ENCODE data around the gene GLYR1.

GRCh38 chr16:4892361-4893102 is 45.4 kb upstream of the GLYR1 start:
- TF ChIP-seq RAD21 (conservative IDR thresholded peaks at IDR 0.05) (no peak), CTCF (IDR thresholded peaks at IDR 0.05; ENCODE audit: poor library complexity, severe bottlenecking) (no peak), POLR2AphosphoS5 (IDR thresholded peaks at IDR 0.05) (no peak), EP300 (conservative IDR thresholded peaks at IDR 0.05; ENCODE audit: poor library complexity, severe bottlenecking) (no peak), TAF1 (IDR thresholded peaks at IDR 0.05; ENCODE audit: low read depth) (no peak), EZH2 (IDR thresholded peaks at IDR 0.05; ENCODE audit: borderline replicate concordance, insufficient read depth, low read length, poor library complexity, severe bottlenecking) (no peak), REST (IDR thresholded peaks at IDR 0.05; ENCODE audit: borderline replicate concordance) (no peak)

Data from neural cell (in vitro differentiated cells).